ENCODE data around the gene PIK3AP1. TPM values are rescaled to one million over a fixed set of nuclear protein-coding genes. Genes with fewer than 3 reads are reported as not detected.

PIK3AP1 gene
- polyA plus RNA-seq, 1 of the 3 experiments (the other 2 are of a cell fraction) = 0.07 TPM

- H3K27me3 ChIP-seq (ENCODE audit: insufficient read depth) = no peaks in the 10 kb centered on the region
- H3K4me3 ChIP-seq (ENCODE audit: low read depth in 2 of 2, low read length in 1 of 2) = no peak overlapping the region
- H3K4me1 ChIP-seq (ENCODE audit: control insufficient read depth in 1 of 2, insufficient read depth in 2 of 2, low read depth in 1 of 2, low read length in 1 of 2) = no peaks in the 10 kb centered on the region
- H3K4me2 ChIP-seq = no peak overlapping the region
- H3K79me2 ChIP-seq (ENCODE audit: insufficient read depth) = no peaks in the 10 kb centered on the region
- no peak overlapping the region for H3K9ac ChIP-seq
- no peaks in the 10 kb centered on the region for H4K20me1 ChIP-seq (ENCODE audit: insufficient read depth)
- H2AFZ ChIP-seq (ENCODE audit: low read depth) = no peak overlapping the region
- H3K36me3 ChIP-seq (replicated peaks in 1 of 2; ENCODE audit: control insufficient read depth in 1 of 2, insufficient read depth in 2 of 2, low read length in 1 of 2) = no peaks in the 10 kb centered on the region
- no peak for DNase-seq
- H3K9me2 ChIP-seq = no peaks in the 10 kb centered on the region
- no peak overlapping the region for H3K27ac ChIP-seq (ENCODE audit: low read depth in 2 of 2, low read length in 1 of 2)
- ChIA-PET CTCF (no interaction called here), POLR2A (no interaction called here)
- TF ChIP-seq, protein P1, sequence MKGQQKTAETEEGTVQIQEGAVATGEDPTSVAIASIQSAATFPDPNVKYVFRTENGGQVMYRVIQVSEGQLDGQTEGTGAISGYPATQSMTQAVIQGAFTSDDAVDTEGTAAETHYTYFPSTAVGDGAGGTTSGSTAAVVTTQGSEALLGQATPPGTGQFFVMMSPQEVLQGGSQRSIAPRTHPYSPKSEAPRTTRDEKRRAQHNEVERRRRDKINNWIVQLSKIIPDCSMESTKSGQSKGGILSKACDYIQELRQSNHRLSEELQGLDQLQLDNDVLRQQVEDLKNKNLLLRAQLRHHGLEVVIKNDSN (IDR thresholded peaks at IDR 0.05; ENCODE audit: borderline replicate concordance, low read depth) = no peak
- no peak for TF ChIP-seq FOXM1 (IDR thresholded peaks at IDR 0.05; ENCODE audit: low read depth)
- TF ChIP-seq, protein P2, sequence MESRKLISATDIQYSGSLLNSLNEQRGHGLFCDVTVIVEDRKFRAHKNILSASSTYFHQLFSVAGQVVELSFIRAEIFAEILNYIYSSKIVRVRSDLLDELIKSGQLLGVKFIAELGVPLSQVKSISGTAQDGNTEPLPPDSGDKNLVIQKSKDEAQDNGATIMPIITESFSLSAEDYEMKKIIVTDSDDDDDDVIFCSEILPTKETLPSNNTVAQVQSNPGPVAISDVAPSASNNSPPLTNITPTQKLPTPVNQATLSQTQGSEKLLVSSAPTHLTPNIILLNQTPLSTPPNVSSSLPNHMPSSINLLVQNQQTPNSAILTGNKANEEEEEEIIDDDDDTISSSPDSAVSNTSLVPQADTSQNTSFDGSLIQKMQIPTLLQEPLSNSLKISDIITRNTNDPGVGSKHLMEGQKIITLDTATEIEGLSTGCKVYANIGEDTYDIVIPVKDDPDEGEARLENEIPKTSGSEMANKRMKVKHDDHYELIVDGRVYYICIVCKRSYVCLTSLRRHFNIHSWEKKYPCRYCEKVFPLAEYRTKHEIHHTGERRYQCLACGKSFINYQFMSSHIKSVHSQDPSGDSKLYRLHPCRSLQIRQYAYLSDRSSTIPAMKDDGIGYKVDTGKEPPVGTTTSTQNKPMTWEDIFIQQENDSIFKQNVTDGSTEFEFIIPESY (IDR thresholded peaks at IDR 0.05; ENCODE audit: borderline replicate concordance, low read depth) = no peak
- no peaks in the 10 kb centered on the region for H3F3A ChIP-seq (replicated peaks; ENCODE audit: insufficient read depth)
- WGBS (ENCODE audit: low lambda C conversion rate) = 71% methylated on average over 4 of the region's 4 CpGs
- no peaks in the 10 kb centered on the region for H3K9me3 ChIP-seq
Observed at GRCh38 chr10:96692427-96692826, 27.9 kb downstream of the PIK3AP1 start.

- H3K4me2 ChIP-seq = no peak overlapping the region
- H4K20me1 ChIP-seq (ENCODE audit: insufficient read depth) = no peaks in the 10 kb centered on the region
- H3K79me2 ChIP-seq (ENCODE audit: insufficient read depth) = no peaks in the 10 kb centered on the region
Observed at GRCh38 chr10:96691761-96692160, 28.6 kb downstream of the PIK3AP1 start.

More at GRCh38 chr10:96691761-96692160, 28.6 kb downstream of the PIK3AP1 start:
- H3F3A ChIP-seq (replicated peaks; ENCODE audit: insufficient read depth) = no peaks in the 10 kb centered on the region
- H3K36me3 ChIP-seq (replicated peaks in 1 of 2; ENCODE audit: control insufficient read depth in 1 of 2, insufficient read depth in 2 of 2, low read length in 1 of 2) = no peaks in the 10 kb centered on the region
- CTCF ChIA-PET = no interaction called here
- H3K27me3 ChIP-seq (ENCODE audit: insufficient read depth) = no peaks in the 10 kb centered on the region
- no peak overlapping the region for H2AFZ ChIP-seq (ENCODE audit: low read depth)
- DNase-seq = no peak
- no peaks in the 10 kb centered on the region for H3K4me1 ChIP-seq (ENCODE audit: control insufficient read depth in 1 of 2, insufficient read depth in 2 of 2, low read depth in 1 of 2, low read length in 1 of 2)
- H3K9me2 ChIP-seq = no peaks in the 10 kb centered on the region
- no peak overlapping the region for H3K27ac ChIP-seq (ENCODE audit: low read depth in 2 of 2, low read length in 1 of 2)
- H3K9ac ChIP-seq = no peak overlapping the region
- no peaks in the 10 kb centered on the region for H3K9me3 ChIP-seq
- H3K4me3 ChIP-seq (ENCODE audit: low read depth in 2 of 2, low read length in 1 of 2) = no peak overlapping the region
- POLR2A ChIA-PET = no interaction called here
- TF ChIP-seq NFIC (IDR thresholded peaks at IDR 0.05; ENCODE audit: borderline replicate concordance) (no peak), SMC3 (IDR thresholded peaks at IDR 0.05; ENCODE audit: low read depth, low read length) (no peak), MXI1 (IDR thresholded peaks at IDR 0.05; ENCODE audit: low read depth, low read length) (no peak), JUND (IDR thresholded peaks at IDR 0.05) (no peak), CTCF (IDR thresholded peaks at IDR 0.05) (no peak), RFX5 (IDR thresholded peaks at IDR 0.05; ENCODE audit: low read length) (no peak), ELF1 (IDR thresholded peaks at IDR 0.05) (no peak), TCF12 (IDR thresholded peaks at IDR 0.05) (no peak), NRF1 (IDR thresholded peaks at IDR 0.05; ENCODE audit: low read depth, low read length) (no peak), RAD21 (IDR thresholded peaks at IDR 0.05; ENCODE audit: low read length) (no peak), MAX (IDR thresholded peaks at IDR 0.05; ENCODE audit: low read depth) (no peak), EP300 (IDR thresholded peaks at IDR 0.05; ENCODE audit: borderline replicate concordance in 1 of 2, low read depth in 1 of 2, low read length in 1 of 2) (no peak)
- TF ChIP-seq, protein P1 (IDR thresholded peaks at IDR 0.05; ENCODE audit: borderline replicate concordance, low read depth) = no peak
